SK-N-MC (cell line): ENCODE results near the gene MLLT3.

ENCODE experiments used
- DNase-seq: peaks from one replicate; pipeline ENCODE4 v3.0.0-alpha.2; 2011; ENCODE audit warnings: low read depth, low spot score
- H3K27ac ChIP-seq: fragments of 200-600 bp; sonication (generic); 2 replicates; pipeline ENCODE4 v1.5.1; 2016; ENCODE audit warnings: mixed run types
- H3K36me3 ChIP-seq: fragments of 200-600 bp; sonication (generic); 2 replicates; pipeline ENCODE4 v1.6.1; 2017; ENCODE audit warnings: antibody characterized with exemption, low read length, mixed read lengths; ENCODE audit not compliant: insufficient read depth
- H3K4me3 ChIP-seq: fragments of 200-600 bp; sonication (generic); 2 replicates; pipeline ENCODE4 v1.5.1; 2016
- H3K9ac ChIP-seq: fragments of 200-600 bp; sonication (generic); 2 replicates; pipeline ENCODE4 v1.8.0; 2017; ENCODE audit warnings: mixed run types, mixed read lengths; ENCODE audit not compliant: insufficient read length
- H3K9me3 ChIP-seq: fragments of 200-600 bp; sonication (generic); 2 replicates; pipeline ENCODE4 v1.6.1; 2017; ENCODE audit warnings: low read depth, mild to moderate bottlenecking, antibody characterized with exemption, low read length, moderate library complexity, mixed read lengths
- EZH2 ChIP-seq: fragments of 200-600 bp; sonication (generic); IDR thresholded peaks from one replicate; pipeline ENCODE4 v1.6.1; 2017; ENCODE audit warnings: antibody characterized with exemption
- FOXP2 ChIP-seq: optimal IDR thresholded peaks from 2 replicates; pipeline ENCODE3; 2011; ENCODE audit warnings: mild to moderate bottlenecking, moderate library complexity; ENCODE audit not compliant: insufficient read depth; ENCODE audit errors: extremely low read length, control extremely low read depth
- POLR2AphosphoS5 ChIP-seq: IDR thresholded peaks from 2 replicates; pipeline ENCODE4 v1.6.1; 2012; ENCODE audit warnings: mild to moderate bottlenecking, low read depth, low read length, borderline replicate concordance

MLLT3 gene

DNA sequence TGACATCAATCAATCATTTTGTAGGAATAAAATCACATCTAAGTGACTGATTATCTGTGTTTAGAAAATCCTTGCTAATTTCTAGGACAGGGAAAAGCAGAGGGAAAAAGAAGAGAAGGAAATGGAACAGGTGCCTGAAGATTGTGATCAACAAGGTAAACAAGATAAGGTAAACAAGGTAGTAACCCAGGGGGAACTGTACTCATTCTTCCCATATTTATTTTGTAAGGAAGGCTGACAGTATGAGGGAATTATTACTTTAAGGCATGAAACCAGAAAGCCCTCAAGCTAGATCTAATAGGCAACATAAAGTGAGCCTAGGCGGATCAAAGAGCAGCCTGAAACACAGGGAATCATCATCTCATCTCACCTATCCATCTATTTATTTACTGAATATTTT is 231.1 kb downstream of the MLLT3 start:
- no peak for TF ChIP-seq EZH2
- no peak for TF ChIP-seq FOXP2
- no peak for TF ChIP-seq POLR2AphosphoS5
- H3K27ac ChIP-seq, result no peak overlapping the region
- no peak overlapping the region for H3K4me3 ChIP-seq
- peaks cover 3% of the 10 kb centered on the region; the same call in 1 of the 2 replicates for H3K36me3 ChIP-seq
- no peaks in the 10 kb centered on the region for H3K9me3 ChIP-seq
- no peak overlapping the region for H3K9ac ChIP-seq
- no peak for DNase-seq

DNA sequence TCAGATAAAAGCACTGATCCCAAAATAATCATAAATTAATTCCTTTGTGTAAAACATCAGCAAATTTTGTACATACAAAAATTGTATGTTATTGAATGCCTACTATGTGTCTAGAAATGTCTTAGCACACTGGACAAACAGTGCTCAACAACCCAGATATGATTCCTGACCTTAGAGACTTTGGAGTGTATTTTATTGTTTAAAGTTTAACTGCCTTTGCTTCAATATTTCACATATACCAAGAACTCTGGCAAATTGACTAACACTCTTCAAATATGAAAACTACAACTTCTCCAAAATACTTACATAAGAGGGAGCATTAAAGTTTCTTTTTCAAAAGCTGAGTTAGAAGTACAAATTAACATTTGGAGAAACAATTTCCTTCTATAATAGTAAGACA is 231.9 kb downstream of the MLLT3 start:
- Histone ChIP-seq H3K27ac (no peak overlapping the region), H3K4me3 (no peak overlapping the region), H3K9ac (no peak overlapping the region), H3K9me3 (no peaks in the 10 kb centered on the region), H3K36me3 (peaks cover 3% of the 10 kb centered on the region; the same call in 1 of the 2 replicates)
- no peak for TF ChIP-seq FOXP2
- no peak for TF ChIP-seq EZH2
- no peak for TF ChIP-seq POLR2AphosphoS5
- DNase-seq, result no peak

DNA sequence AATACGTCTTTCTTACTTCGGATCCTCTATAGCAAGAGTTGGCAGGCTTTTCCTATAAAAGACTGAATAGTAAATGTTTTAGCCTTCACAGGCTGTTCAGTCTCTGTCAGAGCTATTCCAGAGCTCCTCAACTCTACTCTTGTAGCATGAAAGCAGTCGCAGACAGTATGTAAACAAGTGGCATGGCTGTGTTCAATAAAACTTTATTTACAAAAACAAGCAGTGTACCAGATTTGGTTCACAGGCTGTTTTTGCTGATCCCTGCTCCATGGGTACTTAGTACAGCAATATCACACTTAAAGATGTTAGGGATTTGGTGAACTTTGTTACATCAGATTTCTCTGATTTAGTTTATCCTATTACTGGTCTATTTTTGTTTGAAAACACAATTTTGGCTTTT is 235.2 kb downstream of the MLLT3 start:
- Histone ChIP-seq H3K9me3 (no peaks in the 10 kb centered on the region), H3K36me3 (peaks cover 3% of the 10 kb centered on the region; the same call in 1 of the 2 replicates), H3K9ac (no peak overlapping the region), H3K4me3 (no peak overlapping the region), H3K27ac (no peak overlapping the region)
- no peak for TF ChIP-seq FOXP2
- TF ChIP-seq EZH2, result no peak
- TF ChIP-seq POLR2AphosphoS5, result no peak
- no peak for DNase-seq

DNA sequence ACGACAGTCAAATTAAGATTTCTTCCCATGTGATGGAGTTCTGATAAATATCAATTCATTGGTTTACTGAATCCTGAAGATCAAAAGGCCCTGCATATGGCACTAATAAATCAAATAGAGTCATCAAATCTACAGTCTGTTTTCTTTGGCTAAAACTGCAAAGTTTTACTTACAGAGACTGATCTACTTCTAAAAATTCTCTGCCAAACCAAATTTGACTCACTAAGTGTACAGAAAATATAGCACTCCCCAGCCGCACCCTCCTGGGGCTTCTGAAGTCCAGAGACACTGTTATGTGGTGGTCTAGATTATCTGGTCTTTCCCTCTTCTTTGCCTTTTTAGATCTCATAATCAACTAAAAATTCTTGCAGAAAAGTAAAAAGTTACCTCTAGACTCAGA is 237.7 kb downstream of the MLLT3 start:
- Histone ChIP-seq H3K4me3 (no peak overlapping the region), H3K9me3 (no peaks in the 10 kb centered on the region), H3K36me3 (peaks cover 3% of the 10 kb centered on the region; the same call in 1 of the 2 replicates), H3K9ac (no peak overlapping the region), H3K27ac (no peak overlapping the region)
- no peak for DNase-seq
- TF ChIP-seq EZH2 (no peak), FOXP2 (no peak), POLR2AphosphoS5 (no peak)

DNA sequence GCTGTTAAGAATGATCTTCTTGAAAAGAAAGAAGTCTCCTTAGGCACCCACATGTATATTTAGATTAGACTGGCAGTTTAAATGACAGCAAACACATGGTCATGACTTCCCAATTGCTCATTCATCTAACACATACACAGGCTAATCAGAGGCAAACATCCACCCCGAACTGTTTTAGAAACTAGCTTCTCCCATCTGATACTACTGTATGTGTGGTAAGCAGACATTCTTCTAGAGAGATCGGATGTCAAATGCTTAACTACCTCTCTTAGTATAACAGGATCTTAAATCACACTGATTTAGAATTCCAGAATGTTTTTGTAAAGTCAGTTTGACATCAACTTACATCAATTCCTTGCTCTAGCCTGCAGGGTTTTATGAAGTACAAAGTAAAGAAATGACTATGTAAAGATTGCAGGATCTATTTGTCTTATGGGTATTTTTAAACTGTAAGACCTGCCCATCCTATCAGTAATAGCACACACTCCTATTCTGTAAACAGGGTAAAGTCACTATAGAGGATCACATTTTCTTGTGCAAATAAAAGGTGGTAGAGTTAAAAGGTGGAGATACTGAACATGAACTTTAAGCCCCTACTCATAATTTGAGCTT is 239.7 kb downstream of the MLLT3 start:
- Histone ChIP-seq H3K27ac (no peak overlapping the region; the same call in 1 of the 2 replicates), H3K4me3 (no peak overlapping the region), H3K9me3 (no peaks in the 10 kb centered on the region), H3K9ac (no peak overlapping the region), H3K36me3 (no peaks in the 10 kb centered on the region)
- no peak for DNase-seq
- no peak for TF ChIP-seq FOXP2
- no peak for TF ChIP-seq POLR2AphosphoS5
- TF ChIP-seq EZH2, result no peak

DNA sequence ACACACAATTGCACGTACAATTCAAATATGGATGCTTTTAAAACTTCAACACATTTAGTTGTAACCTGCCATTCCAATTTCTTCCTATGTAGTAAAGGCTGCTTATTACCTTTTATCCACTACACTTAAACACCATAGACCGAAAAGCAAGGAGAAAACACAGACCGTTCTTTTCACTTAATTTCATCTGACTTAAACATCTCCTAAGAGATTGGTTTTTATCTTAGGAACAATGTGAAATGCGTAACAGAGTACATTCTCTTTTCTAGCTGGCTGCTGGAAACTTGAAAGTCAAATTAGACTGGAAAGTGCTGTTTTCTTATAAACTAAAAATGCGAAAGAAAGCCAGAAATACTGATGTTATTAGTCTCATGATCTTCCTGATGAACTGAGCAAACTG is 241.8 kb downstream of the MLLT3 start:
- Histone ChIP-seq H3K27ac (no peak overlapping the region), H3K36me3 (no peaks in the 10 kb centered on the region), H3K9ac (no peak overlapping the region), H3K9me3 (no peaks in the 10 kb centered on the region), H3K4me3 (no peak overlapping the region)
- DNase-seq, result no peak
- TF ChIP-seq EZH2, result no peak
- TF ChIP-seq POLR2AphosphoS5, result no peak
- TF ChIP-seq FOXP2, result no peak

DNA sequence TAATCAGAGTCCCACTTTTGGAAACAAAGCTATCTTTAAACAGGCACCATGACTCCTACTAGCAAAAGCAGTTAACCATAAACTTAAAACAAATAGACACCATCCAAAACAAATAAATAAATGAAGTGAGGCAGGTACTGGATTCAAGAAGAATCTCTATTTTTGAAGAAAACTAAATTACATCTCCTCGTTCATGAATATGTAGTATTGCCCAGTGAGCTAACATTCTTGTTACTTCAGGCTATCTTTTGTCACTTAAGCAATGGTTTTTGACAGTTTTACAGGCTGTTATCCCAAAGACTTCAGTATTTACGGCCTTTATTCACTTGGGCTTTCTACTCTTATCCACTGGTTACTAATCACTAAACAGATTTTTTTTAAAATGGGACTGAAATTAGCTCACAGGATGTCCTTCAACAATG is 242.5 kb downstream of the MLLT3 start:
- TF ChIP-seq FOXP2 (no peak), EZH2 (no peak), POLR2AphosphoS5 (no peak)
- H3K36me3 ChIP-seq, result no peaks in the 10 kb centered on the region
- H3K4me3 ChIP-seq, result 0 out of 2 replicates have a peak overlapping the region, but pooled peaks have one; percentile 4
- DNase-seq, result no peak
- no peak overlapping the region for H3K9ac ChIP-seq
- H3K27ac ChIP-seq, result no peak overlapping the region
- no peaks in the 10 kb centered on the region for H3K9me3 ChIP-seq

DNA sequence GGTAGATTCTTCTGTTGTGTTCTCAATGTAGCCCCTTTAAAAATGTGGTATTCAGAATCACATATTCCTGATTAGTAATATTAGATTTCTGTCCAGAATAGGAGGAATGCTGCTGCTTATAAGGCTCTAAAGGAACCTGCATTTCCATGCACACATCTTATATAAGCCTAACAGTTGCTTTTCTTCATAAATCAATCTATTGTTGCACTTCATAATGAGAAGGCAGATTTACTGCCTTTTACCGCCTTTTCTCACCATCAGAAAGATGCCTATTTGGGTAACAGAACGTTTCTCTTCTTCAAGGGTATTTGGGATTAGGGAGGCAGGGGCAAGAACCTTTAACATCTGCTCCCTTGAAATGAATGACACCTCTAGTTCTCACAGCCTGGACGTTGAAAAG is 243.4 kb downstream of the MLLT3 start:
- Histone ChIP-seq H3K4me3 (no peak overlapping the region), H3K9me3 (no peaks in the 10 kb centered on the region), H3K36me3 (no peaks in the 10 kb centered on the region), H3K9ac (no peak overlapping the region), H3K27ac (no peak overlapping the region)
- DNase-seq, result no peak
- no peak for TF ChIP-seq EZH2
- no peak for TF ChIP-seq POLR2AphosphoS5
- no peak for TF ChIP-seq FOXP2

DNA sequence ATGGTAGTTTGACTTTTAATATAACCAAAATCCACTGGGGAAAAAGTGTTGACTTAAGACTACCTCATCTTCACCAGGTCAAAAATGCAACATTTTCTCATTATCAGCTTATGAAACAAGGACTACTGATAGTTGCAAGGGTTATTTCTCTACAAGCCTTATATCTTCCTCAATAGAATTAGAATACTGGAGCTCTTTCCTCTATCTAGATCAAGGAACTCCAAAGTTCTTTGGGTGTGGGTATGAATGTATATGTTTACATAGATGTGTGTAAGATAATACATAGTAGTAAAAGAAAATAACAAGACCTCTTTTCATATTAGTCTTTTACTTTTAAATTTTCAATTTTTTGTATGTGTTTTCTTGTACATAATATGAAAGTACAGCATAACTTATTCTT is 244.5 kb downstream of the MLLT3 start:
- Histone ChIP-seq H3K36me3 (no peaks in the 10 kb centered on the region), H3K9ac (no peak overlapping the region), H3K4me3 (no peak overlapping the region), H3K9me3 (no peaks in the 10 kb centered on the region), H3K27ac (no peak overlapping the region)
- no peak for DNase-seq
- no peak for TF ChIP-seq POLR2AphosphoS5
- TF ChIP-seq FOXP2, result no peak
- no peak for TF ChIP-seq EZH2
